ENCODE data around the gene MEIS2.

The MEIS2 gene

GRCh38 chr15:37096558-37097143 lies 3.7 kb downstream of the MEIS2 start:
- no peak for DNase-seq

GRCh38 chr15:37095770-37096557 lies 4.4 kb downstream of the MEIS2 start:
- no peak for DNase-seq

GRCh38 chr15:37094915-37095711 lies 5.2 kb downstream of the MEIS2 start:
- no peak for DNase-seq

GRCh38 chr15:37094333-37094914 lies 5.9 kb downstream of the MEIS2 start:
- DNase-seq: no peak

- DNase-seq: no peak
Measured at GRCh38 chr15:37093480-37094332, 6.6 kb downstream of the MEIS2 start.

- no peak for DNase-seq
Measured at GRCh38 chr15:37090543-37091175, 9.7 kb downstream of the MEIS2 start.

GRCh38 chr15:37088436-37088835 lies 11.9 kb downstream of the MEIS2 start:
- no peak for DNase-seq

GRCh38 chr15:37087131-37087588 lies 13.2 kb downstream of the MEIS2 start:
- no peak for DNase-seq

GRCh38 chr15:37086521-37086920 lies 13.8 kb downstream of the MEIS2 start:
- no peak for DNase-seq

GRCh38 chr15:37086120-37086519 lies 14.2 kb downstream of the MEIS2 start:
- no peak for DNase-seq

GRCh38 chr15:37084602-37085001 lies 15.7 kb downstream of the MEIS2 start:
- DNase-seq: no peak

GRCh38 chr15:37083610-37084009 lies 16.7 kb downstream of the MEIS2 start:
- no peak for DNase-seq

GRCh38 chr15:37081983-37082382 lies 18.4 kb downstream of the MEIS2 start:
- no peak for DNase-seq

GRCh38 chr15:37080261-37080921 lies 20.0 kb downstream of the MEIS2 start:
- no peak for DNase-seq

- no peak for DNase-seq
Measured at GRCh38 chr15:37079726-37080125, 20.6 kb downstream of the MEIS2 start.

- no peak for DNase-seq
Measured at GRCh38 chr15:37078566-37078965, 21.8 kb downstream of the MEIS2 start.

- DNase-seq: no peak
Measured at GRCh38 chr15:37077623-37078351, 22.6 kb downstream of the MEIS2 start.

GRCh38 chr15:37076543-37076942 lies 23.8 kb downstream of the MEIS2 start:
- no peak for DNase-seq

GRCh38 chr15:37075777-37076176 lies 24.6 kb downstream of the MEIS2 start:
- DNase-seq: no peak

- no peak for DNase-seq
Measured at GRCh38 chr15:37072181-37072580, 28.2 kb downstream of the MEIS2 start.

- no peak for DNase-seq
Measured at GRCh38 chr15:37071134-37071533, 29.2 kb downstream of the MEIS2 start.
